Transverse colon (tissue), 4 donors: ENCODE results near the gene HOXC12.

Source experiments
- EP300 ChIP-seq: sonication (generic); formaldehyde crosslinking; IDR thresholded peaks from one replicate; pipeline ENCODE4 v1.6.1; 2017; ENCODE audit warnings: antibody characterized with exemption, low read depth
- POLR2A ChIP-seq: fragments of 450-650 bp; IDR thresholded peaks from one replicate; pipeline ENCODE4 v1.6.1; 2016; ENCODE audit warnings: antibody characterized with exemption, mild to moderate bottlenecking, moderate library complexity
- POLR2AphosphoS5 ChIP-seq, 3 donors: sonication (generic); formaldehyde crosslinking; IDR thresholded peaks; one replicate each; pipeline ENCODE4 v1.6.1; 2016; ENCODE audit warnings: antibody characterized with exemption in 3 of 3
- TF ChIP-seq, protein P1 (sequence below), 5 experiments: fragments of 200-600 bp in 3 of 5; fragments of 450-650 bp in 2 of 5; sonication (generic) in 3 of 5; IDR thresholded peaks; 1 replicate in 2 of 5; 2 replicates in 3 of 5; pipeline ENCODE4 v1.5.1; 2016 to 2017; ENCODE audit warnings: antibody characterized with exemption in 5 of 5, inconsistent platforms in 3 of 5, mild to moderate bottlenecking in 2 of 5, moderate library complexity in 1 of 5

DNA sequence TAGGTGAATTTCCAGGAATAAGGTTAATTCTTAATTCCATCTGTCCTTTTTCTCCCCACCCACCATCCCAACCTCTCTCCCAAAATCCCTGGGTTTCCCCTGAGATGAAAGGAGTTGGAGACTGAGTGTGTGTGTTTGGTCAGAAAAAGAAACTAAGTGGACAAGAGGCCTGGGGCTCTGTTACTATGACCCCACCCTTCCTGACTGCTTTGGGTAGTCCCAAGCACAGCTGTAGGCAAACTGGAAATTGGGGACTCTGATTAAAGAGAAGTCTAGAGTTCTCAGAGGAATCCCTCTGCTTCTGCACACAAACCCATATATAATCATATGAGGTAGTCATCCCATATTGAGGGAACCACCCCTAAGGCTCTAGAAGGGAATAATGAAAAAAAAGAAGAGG lies 7.0 kb upstream of the HOXC12 start:
- TF ChIP-seq POLR2A (no peak), POLR2AphosphoS5 (IDR thresholded peaks at IDR 0.05) (no peak), EP300 (no peak)
- TF ChIP-seq, protein P1, sequence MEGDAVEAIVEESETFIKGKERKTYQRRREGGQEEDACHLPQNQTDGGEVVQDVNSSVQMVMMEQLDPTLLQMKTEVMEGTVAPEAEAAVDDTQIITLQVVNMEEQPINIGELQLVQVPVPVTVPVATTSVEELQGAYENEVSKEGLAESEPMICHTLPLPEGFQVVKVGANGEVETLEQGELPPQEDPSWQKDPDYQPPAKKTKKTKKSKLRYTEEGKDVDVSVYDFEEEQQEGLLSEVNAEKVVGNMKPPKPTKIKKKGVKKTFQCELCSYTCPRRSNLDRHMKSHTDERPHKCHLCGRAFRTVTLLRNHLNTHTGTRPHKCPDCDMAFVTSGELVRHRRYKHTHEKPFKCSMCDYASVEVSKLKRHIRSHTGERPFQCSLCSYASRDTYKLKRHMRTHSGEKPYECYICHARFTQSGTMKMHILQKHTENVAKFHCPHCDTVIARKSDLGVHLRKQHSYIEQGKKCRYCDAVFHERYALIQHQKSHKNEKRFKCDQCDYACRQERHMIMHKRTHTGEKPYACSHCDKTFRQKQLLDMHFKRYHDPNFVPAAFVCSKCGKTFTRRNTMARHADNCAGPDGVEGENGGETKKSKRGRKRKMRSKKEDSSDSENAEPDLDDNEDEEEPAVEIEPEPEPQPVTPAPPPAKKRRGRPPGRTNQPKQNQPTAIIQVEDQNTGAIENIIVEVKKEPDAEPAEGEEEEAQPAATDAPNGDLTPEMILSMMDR (IDR thresholded peaks at IDR 0.05): no peak
